Ureter (tissue), 1 donor: ENCODE data around the gene NDST3. TPM values are rescaled to one million over a fixed set of nuclear protein-coding genes. Genes with fewer than 3 reads are reported as not detected.

Experiments used
- DNase-seq: peaks from one replicate; pipeline ENCODE4 v3.0.0-alpha.2; 2020; ENCODE audit warnings: low spot score
- total RNA-seq: library from RNA; stranded (reverse); gene quantifications from one replicate; pipeline ENCODE4 v1.2.4, GENCODE V29; 2023
- donor health status: DM: yes; HTN: yes; CAD: no.

NDST3 gene
- total RNA-seq, 1 donor from 2014 or later, result not detected

GRCh38 chr4:118081434-118081833 is 47.1 kb downstream of the NDST3 start:
- no peak for DNase-seq

- no peak for DNase-seq
Observed at GRCh38 chr4:118082182-118082581, 47.9 kb downstream of the NDST3 start.

DNA sequence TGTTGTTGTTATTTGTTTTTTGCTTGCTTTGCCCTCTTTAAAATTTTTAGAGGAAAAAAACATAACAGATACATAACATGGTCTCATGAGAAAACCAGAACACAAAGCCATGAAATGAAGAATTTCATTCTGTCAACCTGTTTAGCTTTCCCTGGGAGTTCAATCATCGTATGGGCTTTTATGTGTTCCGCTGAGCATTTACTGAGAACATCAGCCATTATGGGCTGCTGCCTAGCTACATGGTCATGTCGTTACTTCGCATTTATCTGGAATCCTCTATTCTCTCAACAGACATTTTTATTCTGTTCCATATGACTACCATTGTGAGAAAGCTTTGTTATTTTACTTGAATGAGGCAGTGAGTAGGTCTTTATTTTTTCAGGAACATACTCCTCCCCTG is 51.4 kb downstream of the NDST3 start:
- DNase-seq, result no peak

DNA sequence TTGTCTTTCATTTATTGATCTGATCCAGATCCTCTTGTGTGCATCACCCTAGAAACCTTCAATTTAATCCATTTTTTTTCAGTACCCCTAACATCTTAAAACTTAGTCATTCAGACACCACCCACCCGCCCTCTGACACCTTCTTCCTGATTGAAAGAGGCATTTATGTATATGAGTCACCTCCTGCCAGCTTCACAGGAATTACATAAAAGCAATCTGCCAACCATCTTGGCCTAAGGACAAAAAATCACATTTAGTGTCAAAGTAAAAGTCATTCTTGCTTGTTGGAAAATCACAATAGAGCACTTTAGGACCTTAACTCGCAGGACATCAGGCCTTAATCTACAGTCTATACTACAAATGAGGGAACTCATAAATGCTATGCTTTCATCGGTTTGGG is 52.1 kb downstream of the NDST3 start:
- DNase-seq, result no peak

- no peak for DNase-seq
Observed at GRCh38 chr4:118087366-118087765, 53.1 kb downstream of the NDST3 start.

DNA sequence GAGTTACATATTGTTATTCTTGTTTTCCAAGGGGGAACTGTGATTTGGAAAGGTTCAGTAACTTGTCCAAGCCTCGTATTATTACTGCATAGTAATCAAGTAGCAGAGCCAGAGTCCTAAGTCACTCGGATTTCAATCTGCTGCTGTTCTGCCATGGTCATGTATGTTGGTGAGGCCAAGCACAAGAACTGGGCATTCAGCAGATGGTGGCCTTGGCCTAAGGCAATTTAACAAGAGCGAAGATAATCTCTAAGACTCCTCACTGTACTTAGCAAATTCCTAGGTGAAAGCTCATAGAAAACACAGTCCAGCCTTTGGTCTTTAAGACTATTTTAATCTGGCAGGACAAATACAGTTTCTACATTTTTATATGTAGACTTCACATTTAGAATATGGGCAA is 64.8 kb downstream of the NDST3 start:
- DNase-seq, result no peak

DNA sequence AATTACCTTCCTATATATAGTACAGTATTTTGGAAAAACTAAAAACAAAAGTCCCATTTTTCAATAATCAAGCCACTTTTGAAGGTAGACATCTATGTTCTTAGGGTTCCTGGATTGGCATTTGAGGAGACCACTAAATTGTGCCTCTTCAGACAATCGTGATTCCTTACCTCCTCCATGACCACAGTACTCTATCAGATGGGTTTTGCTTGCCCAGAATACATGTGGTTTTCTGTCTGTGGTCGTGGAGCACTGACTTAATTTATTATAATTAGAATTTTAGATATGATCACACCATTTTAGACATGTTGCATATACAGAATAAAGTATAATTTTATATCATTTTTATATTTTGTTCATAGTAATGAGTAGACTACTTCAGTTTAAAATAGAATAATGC is 67.9 kb downstream of the NDST3 start:
- no peak for DNase-seq

GRCh38 chr4:118112117-118113046 is 78.1 kb downstream of the NDST3 start:
- DNase-seq, result no peak

GRCh38 chr4:118113220-118113619 is 78.9 kb downstream of the NDST3 start:
- no peak for DNase-seq

DNA sequence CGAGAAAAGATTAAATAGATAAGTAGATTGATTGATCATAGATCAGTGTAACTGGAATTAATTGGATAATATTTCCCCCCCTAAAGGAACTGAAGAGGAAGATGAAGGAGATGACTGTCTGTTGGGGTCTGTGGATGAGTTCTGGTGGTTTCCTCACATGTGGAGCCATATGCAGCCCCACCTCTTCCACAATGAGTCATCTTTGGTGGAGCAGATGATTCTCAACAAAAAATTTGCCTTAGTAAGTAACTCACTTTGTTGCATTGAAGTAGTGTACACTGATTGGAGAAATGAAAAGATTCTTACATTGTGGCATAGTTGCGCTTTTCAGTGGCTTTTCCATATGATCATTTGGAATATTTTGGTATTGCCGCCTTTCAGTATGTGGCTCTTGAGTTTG is 80.4 kb downstream of the NDST3 start:
- DNase-seq, result no peak

DNA sequence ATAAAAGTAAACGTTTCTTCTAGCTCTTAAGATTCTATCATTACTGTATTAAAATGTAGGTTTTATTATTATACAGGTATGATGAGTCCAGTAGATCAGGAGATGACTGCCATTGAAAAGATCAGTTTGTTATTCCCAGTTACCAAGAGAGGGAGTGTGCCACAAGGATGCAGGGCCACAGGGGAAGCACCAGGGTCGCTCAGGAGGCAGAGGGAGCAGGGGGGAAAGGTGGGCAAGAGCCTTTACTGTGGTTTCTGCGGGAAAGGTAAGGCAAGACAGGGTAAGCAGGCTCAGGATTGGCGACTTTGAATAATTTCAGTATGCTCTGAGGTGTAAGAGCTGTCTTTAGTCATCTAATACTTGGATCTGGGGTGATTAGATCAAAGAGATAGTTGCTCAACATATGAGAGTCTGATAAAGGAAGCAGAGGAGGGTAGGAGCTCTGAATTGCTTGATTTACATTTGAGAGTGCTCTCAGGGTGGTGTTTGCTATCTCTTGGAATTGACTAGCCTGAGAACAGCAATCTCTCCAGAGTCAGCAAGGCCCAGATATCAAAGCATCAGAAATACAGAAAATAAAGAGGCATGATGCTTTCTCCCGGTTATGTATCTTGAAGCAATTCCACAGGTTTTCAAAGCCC is 86.0 kb downstream of the NDST3 start:
- DNase-seq, result no peak

DNA sequence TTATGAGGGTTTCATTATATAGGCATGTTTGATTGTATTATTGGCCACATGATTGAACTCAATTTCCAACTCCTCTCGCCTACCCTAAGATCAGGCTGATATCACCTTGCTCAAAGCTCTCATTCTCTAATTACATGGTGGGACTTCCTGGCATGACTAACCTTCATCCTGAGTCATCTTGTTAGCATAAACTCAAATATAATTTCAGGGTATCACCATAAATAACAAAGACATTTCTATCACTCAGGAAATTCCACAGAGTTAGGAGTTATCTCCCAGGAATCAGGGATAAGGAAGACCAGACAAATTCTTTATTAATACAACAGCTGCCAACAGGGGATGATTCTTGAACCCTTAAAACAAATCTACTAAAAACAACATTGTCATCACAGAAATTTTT is 90.7 kb downstream of the NDST3 start:
- no peak for DNase-seq

DNA sequence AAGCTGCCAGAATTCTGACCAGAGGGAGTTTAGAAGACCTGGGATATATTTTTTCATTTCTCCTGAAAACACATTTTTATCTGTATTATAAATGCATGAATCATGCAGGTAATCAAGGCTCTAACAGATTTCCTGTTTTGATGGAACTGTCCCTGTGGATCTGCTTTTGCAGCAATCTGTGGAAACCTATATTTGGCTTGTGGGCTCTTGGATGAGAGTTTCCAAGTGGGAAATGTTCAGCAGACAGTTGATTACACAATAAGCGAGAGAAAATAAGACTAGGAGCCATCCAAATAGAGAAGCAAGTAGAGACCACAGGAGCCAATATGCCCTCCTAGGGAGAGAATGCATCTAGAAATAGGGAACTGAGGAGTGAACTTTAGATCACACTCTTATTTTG is 105.0 kb downstream of the NDST3 start:
- DNase-seq, result no peak

- DNase-seq, result no peak
Observed at GRCh38 chr4:118141240-118141639, 107.0 kb downstream of the NDST3 start.

DNA sequence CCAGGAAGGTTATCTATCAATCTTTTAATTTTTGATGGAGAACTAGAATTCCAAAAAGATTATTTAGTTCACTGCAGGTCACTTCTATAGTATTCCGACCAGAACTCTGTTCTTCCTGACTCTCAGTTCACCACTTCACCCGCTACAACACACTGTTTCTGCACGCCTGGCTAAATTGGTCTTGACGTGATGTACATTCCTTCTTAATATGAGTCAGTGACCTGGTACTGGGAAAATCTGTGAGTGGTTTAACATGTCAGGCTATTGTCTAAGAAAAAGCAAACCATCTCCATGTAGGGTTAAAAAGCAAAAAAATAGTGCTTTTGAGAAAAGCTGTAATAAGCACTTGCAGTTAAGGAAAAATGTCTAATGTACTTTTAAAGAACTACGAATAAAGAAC is 120.4 kb downstream of the NDST3 start:
- DNase-seq, result no peak

- DNase-seq, result no peak
Observed at GRCh38 chr4:118155516-118155915, 121.2 kb downstream of the NDST3 start.

- DNase-seq, result no peak
Observed at GRCh38 chr4:118158763-118159375, 124.6 kb downstream of the NDST3 start.

GRCh38 chr4:118167306-118167705 is 133.0 kb downstream of the NDST3 start:
- DNase-seq, result no peak

- DNase-seq, result no peak
Observed at GRCh38 chr4:118171381-118171780, 137.1 kb downstream of the NDST3 start.

DNA sequence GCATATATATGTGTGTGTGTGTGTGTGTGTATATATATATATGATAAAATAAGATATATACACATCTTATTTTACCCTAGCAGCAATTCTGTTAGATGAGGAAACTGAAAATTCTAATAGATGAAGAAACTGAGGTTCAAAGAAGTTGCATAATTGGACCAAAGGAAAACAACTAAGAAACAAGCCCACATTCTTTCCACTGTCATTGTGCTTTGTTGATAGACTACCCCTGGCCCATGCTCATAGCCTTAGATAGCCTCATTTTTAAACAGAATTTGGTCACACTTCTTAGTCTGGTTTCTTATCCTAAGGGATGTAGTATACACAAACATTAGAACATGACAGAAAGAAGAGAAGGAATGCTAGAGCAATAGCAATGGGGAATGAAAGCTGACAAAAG is 138.8 kb downstream of the NDST3 start:
- DNase-seq, result no peak

GRCh38 chr4:118173956-118174725 is 139.9 kb downstream of the NDST3 start:
- DNase-seq, result no peak

GRCh38 chr4:118175506-118175905 is 141.2 kb downstream of the NDST3 start:
- no peak for DNase-seq
